Femur (tissue), 1 donor: Measurements from ENCODE around the gene GFPT1.
"Not testable (repeated sequence)": the region's sequence is repeated elsewhere in the genome, so short reads cannot be mapped to it uniquely, and the experiment has no call there.

Source experiments
- DNase-seq: peaks from one replicate; pipeline ENCODE4 v3.0.0-alpha.2; 2017

GFPT1 gene

GRCh38 chr2:69386789-69387734, at the start of gene GFPT1:
Gene GFPT1 (minus strand): TSS chr2:69387227. CDS start chr2:69387071, 156 bp downstream.
- peak; percentile 97 for DNase-seq

GRCh38 chr2:69436596-69436937, 49.5 kb upstream of the GFPT1 start:
- no peak for DNase-seq

DNA sequence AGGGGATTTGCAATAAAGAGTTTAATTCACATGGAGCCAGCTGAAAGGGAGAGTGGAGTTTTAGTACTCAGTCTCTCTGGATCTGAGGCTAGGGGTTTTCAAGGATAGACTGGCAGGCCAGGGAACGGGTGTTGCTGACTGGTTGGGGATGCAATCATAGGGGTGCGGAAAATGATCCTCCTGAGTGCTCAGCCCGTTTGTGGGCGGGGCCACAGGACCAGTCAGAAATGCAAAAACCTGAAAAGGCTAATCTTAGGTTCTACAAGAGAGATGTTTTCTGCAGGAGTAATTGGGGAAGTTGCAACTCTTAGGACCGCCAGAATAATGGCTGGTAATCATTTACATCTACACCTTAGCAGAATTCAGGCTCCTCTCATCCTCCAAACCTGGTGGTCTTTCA, 47.7 kb upstream of the GFPT1 start:
- no peak for DNase-seq

GRCh38 chr2:69429491-69430183, 42.6 kb upstream of the GFPT1 start:
- DNase-seq: no peak

GRCh38 chr2:69428981-69429380, 42.0 kb upstream of the GFPT1 start:
- DNase-seq: no peak

DNA sequence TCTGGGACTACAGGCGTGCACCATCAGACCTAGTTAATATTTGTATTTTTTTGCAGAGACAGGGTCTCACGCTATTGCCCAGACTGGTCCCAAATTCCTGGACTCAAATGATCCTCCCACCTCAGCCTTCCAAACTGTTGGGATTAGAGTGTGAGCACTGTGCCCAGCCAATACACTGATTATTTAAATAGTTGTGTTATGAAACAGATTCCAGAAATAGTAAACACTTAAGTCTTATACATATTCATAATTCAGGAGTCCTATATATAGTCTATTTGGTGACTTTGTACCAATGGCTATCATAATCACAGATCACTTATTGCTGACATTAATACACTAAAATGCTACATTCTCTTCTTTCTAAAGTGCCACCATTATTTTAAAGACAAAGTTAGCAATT, 37.4 kb upstream of the GFPT1 start:
- no peak for DNase-seq

- DNase-seq: no peak
Measured at GRCh38 chr2:69422198-69422597, 35.2 kb upstream of the GFPT1 start.

GRCh38 chr2:69419111-69419510, 32.1 kb upstream of the GFPT1 start:
- DNase-seq: not testable (repeated sequence)

- DNase-seq: no peak
Measured at GRCh38 chr2:69416147-69416546, 29.1 kb upstream of the GFPT1 start.

- no peak for DNase-seq
Measured at GRCh38 chr2:69411120-69411519, 24.1 kb upstream of the GFPT1 start.

GRCh38 chr2:69405306-69405705, 18.3 kb upstream of the GFPT1 start:
- no peak for DNase-seq

- no peak for DNase-seq
Measured at GRCh38 chr2:69400121-69400520, 13.1 kb upstream of the GFPT1 start.

DNA sequence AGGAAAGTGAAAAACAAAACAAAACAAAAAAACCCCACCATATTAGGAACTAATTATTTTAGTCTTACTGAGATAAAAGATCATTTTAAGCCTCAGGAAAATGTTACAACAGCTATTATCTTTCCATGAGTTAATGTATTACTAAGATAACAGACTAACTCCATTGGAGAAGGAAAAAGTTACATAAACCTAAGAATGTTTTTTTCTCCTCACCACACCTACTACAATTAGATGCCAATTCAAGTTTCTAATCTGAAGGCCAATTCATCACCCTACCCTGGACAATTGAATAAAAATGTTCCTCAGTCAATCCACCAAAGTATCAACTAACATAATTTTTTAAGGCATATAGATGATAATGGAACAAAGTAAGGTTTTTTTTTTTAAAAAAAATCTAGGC, 10.2 kb upstream of the GFPT1 start:
- DNase-seq: no peak

DNA sequence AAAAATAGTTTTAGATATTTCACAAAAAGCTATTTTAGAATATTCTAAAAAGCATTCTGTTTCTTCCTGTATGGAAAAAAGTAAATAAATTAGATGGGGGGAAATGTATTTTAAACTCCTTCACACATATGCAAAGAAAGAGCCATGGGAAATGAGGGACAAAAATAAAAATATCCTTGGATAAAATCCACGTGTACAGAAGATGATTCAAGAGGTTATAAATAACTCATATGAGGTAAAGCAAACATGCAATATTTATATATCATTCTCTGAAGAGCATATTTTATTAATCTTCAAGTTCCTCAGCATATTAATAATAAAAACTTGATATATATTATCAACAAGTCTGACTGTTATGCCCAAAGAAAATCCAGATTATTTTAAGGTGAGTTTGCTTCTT, 8.8 kb upstream of the GFPT1 start:
- DNase-seq: no peak

DNA sequence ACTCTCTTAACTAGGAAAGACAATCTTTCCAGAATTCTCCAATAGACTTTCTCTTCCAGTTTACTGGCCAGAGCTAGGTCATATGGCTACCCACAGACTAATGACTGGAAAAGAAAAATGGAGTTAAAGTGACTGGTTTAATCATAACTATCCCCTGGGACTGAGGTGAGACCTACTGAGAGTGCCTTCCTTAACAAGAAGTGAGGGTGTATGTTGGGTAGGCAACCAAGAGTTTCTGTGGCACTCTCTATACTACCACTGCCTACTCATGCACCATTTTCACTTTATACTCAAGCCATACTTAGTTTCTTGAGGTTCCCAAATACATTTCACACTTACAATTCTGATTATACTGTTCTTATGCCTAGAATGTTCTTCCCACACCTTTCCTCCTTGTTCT, 6.9 kb upstream of the GFPT1 start:
- no peak for DNase-seq

- no peak for DNase-seq
Measured at GRCh38 chr2:69390471-69390870, 3.4 kb upstream of the GFPT1 start.

DNA sequence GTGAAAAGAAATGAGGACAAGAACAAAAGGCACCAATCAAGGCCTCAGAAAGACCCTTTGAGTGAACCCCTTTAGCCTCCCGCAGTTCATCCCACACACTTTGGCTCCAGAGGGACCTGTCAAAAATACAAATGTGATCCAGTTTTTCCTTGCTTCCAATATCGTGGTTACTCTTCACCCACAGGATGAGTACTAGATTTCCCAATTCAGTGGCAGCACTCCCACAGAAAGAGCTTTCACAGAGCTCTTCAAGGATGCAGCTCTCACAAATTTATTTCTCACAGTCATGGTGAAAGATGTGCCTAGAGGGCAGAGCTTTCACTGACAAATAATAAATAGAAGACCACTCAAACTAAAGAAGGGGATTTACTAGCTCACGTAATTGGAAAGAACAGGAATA, 3.0 kb upstream of the GFPT1 start:
- no peak for DNase-seq

GRCh38 chr2:69389271-69389670, 2.2 kb upstream of the GFPT1 start:
- DNase-seq: no peak

DNA sequence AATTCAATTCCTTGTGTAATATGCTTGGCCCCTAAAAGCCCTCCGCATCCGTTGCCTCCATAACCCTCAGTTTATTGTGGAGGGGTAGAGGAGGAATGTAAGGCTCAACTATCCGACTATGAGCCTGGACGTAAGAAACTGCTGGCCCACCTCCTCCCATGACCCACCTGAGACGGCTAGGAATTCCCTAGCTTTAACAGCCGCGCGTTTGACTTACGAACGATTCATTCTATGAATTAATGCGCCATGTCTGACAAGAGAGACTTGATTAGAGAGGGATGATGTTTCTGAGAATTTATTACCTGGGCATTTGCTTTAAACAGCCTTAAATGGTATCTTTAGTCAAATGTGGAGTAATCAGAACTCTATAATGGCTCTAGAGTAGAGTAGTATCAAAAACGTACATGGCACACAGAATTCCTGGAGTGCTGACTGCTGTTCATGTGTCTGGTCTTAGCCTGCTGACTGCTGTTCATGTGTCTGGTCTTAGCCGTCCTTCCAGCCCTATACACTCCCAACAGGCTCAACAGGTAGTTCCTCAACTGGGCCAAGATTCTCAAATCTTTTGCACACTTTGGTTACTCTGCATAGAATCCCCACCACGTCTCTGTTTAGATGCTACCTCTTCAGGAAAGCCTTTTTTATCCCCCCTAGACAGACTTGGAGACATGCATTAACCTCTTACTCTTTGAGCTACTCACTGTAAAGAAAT, 899 bp upstream of the GFPT1 start:
- peak; percentile 28 for DNase-seq

DNA sequence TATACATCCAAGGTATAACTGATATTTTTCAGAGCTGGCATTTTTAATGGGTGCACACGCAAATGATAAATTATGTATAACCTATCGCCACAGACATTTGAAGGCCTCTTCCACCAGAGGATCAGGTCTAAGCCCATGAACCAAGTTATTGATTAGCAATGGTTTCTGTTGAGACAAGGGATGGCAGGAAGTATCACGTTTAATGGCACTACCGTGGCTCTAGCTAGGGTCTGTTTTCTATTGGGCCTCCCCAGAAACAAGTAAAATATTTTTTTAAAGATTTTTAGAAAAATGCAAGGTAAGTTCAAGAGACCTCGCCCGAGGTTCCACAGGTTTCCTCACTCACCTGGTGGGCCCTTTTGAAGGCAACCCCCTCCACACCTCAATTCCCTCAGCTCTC, 667 bp downstream of the GFPT1 start:
- DNase-seq: no peak

DNA sequence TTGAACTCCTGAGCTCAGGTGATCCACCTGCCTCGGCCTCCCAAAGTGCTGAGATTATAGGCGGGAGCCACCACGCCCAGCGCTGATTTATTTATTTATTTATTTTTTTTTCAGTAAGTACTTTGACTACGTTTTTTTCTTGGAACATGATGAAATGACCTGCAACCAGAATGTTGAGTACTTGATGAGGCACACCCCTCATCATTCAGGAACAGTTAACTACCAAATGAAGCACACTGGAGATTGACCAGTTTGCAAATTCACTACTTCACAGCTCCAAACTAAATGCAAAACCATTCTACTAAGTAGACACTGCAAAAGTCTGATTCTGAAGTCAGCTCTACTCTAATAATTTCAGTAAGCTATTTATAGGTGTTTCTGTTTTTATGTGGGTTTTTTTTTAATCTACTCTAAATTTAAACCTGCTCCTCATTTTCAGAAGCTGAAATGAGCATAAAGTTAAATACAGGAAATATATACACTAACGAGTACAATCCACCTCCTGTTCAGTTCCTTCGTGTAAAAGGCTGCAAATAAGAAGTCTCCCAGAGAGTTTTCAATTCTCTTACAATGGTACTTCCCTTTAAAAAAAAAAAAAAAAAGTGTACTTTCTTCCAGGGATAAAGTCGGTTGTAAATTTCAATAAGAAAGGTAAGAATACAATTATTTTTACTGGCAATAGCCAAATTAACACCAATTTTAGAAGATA, 1.4 kb downstream of the GFPT1 start:
- no peak for DNase-seq

- no peak for DNase-seq
Measured at GRCh38 chr2:69384618-69385081, 2.4 kb downstream of the GFPT1 start.
